ENCODE data around the gene EMC9. TPM values are rescaled to one million over a fixed set of nuclear protein-coding genes. Genes with fewer than 3 reads are reported as not detected.
A peak's percentile ranks its signal among the peaks of the same experiment; 100 is the strongest.

Gene EMC9
- polyA plus RNA-seq, 1 donor (not counting 4 experiments of a cell fraction or from before 2014, with no cell fraction given), result 11.0 TPM

DNA sequence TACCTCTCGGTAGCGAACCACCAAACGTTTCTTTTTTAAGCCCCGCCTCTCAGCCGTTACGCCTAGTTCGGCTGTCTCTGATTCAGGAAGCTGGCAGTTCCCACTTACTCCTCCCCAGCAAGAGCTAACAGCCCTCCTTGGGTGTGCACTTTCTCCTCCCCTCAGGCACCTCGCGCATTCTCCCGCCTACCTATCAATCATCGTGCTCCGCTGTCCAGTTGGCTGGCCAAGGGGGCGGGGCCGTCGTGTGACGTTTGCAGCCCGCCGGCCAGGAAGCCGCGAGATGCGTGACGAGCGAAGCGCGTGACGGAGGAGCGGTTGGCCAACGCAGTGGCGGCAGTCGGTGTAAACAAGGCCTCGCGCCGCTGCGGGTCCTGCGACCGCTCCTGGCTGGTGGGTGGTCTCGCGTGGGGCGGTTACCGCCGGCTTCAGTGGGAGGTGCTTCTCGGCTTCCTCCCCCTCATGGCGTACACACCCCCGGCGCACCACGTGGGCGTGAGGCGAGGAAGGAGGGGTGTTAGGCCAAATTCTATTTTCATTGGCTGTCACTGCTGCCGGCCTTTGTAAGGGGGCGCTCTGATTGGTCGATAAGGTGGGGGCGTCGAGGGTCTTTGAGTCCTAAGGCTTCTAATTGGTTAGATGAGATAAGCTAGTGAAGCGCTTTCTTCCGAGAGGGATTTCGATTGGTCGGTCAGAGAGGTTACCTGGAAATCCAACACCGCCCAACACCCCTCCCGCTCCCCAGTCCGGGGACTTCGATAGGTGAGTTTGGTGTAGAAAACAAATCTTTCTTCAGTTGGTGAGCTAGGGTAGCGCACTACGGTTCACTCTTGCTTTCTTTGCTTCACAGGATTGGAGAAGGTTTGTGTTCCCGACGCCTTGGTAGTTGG is 26.6 kb downstream of the EMC9 start, which contains the start of the genes DCAF11 and NRL:
Gene DCAF11, plus strand, starts transcription at position 246 of the 890 bp plus-strand sequence. CDS start 818 bp downstream, outside the sequence.
Gene NRL, minus strand, starts transcription at position 418 of the 890 bp plus-strand sequence. CDS start 32,101 bp downstream, outside the sequence.
- TF ChIP-seq, protein P1, sequence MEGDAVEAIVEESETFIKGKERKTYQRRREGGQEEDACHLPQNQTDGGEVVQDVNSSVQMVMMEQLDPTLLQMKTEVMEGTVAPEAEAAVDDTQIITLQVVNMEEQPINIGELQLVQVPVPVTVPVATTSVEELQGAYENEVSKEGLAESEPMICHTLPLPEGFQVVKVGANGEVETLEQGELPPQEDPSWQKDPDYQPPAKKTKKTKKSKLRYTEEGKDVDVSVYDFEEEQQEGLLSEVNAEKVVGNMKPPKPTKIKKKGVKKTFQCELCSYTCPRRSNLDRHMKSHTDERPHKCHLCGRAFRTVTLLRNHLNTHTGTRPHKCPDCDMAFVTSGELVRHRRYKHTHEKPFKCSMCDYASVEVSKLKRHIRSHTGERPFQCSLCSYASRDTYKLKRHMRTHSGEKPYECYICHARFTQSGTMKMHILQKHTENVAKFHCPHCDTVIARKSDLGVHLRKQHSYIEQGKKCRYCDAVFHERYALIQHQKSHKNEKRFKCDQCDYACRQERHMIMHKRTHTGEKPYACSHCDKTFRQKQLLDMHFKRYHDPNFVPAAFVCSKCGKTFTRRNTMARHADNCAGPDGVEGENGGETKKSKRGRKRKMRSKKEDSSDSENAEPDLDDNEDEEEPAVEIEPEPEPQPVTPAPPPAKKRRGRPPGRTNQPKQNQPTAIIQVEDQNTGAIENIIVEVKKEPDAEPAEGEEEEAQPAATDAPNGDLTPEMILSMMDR (optimal IDR thresholded peaks at IDR 0.05 in 1 of 3, IDR thresholded peaks at IDR 0.05 in 1 of 3, conservative IDR thresholded peaks at IDR 0.05 in 1 of 3; ENCODE audit: extremely low read depth in 1 of 3, insufficient read depth in 2 of 3, low read length in 3 of 3), result no peak
- TF ChIP-seq EZH2 (IDR thresholded peaks at IDR 0.05; ENCODE audit: low read length), result no peak
- dilution Hi-C loops (cut with MboI; ENCODE audit: extremely low pct_ligation_motif_present, low sequenced_read_pairs), result no loop called here
- H3K9me1 ChIP-seq (ENCODE audit: control insufficient read depth, extremely low read depth, insufficient read depth, low read length), result no peaks in the 10 kb centered on the region
- no peaks in the 10 kb centered on the region for H3K79me2 ChIP-seq (ENCODE audit: control insufficient read depth, insufficient read depth, low read length)
- H3K9me3 ChIP-seq (ENCODE audit: control insufficient read depth, low read depth, low read length), result no peaks in the 10 kb centered on the region
- H3K27ac ChIP-seq (ENCODE audit: control insufficient read depth, insufficient read depth, low read length), result peak within 1 kb of the TSS; percentile 97
- H3K4me3 ChIP-seq (ENCODE audit: control insufficient read depth in 2 of 3, extremely low read depth in 1 of 3, insufficient read depth in 2 of 3, low read depth in 1 of 3, low read length in 3 of 3), result peak within 1 kb of the TSS; percentile 68 to 84 (median 74)
- peak; percentile 77 for FAIRE-seq
- peaks cover 15% of the 10 kb centered on the region for H3K4me1 ChIP-seq (ENCODE audit: control insufficient read depth, extremely low read depth, insufficient read depth, low read length)
- H3K36me3 ChIP-seq (ENCODE audit: control insufficient read depth in 2 of 2, extremely low read depth in 1 of 2, insufficient read depth in 2 of 2, low read length in 2 of 2), result peaks cover 12 to 23% of the 10 kb centered on the region in 2 experiments
- peak within 1 kb of the TSS; percentile 87 for H2AFZ ChIP-seq (ENCODE audit: control insufficient read depth, low read length)
- no peaks in the 10 kb centered on the region for H3K27me3 ChIP-seq (ENCODE audit: control insufficient read depth, extremely low read depth, insufficient read depth, low read length)
- H4K20me1 ChIP-seq (ENCODE audit: control insufficient read depth, extremely low read depth, insufficient read depth, low read length), result no peaks in the 10 kb centered on the region
- peak; percentile 98 for DNase-seq (ENCODE audit: low read depth, low spot score)
- peak within 1 kb of the TSS; percentile 90 for H3K9ac ChIP-seq (ENCODE audit: control insufficient read depth, extremely low read depth, insufficient read depth, low read length)
- peak within 1 kb of the TSS; percentile 71 for H3K4me2 ChIP-seq (ENCODE audit: control insufficient read depth, extremely low read depth, insufficient read depth, low read depth, low read length)

DNA sequence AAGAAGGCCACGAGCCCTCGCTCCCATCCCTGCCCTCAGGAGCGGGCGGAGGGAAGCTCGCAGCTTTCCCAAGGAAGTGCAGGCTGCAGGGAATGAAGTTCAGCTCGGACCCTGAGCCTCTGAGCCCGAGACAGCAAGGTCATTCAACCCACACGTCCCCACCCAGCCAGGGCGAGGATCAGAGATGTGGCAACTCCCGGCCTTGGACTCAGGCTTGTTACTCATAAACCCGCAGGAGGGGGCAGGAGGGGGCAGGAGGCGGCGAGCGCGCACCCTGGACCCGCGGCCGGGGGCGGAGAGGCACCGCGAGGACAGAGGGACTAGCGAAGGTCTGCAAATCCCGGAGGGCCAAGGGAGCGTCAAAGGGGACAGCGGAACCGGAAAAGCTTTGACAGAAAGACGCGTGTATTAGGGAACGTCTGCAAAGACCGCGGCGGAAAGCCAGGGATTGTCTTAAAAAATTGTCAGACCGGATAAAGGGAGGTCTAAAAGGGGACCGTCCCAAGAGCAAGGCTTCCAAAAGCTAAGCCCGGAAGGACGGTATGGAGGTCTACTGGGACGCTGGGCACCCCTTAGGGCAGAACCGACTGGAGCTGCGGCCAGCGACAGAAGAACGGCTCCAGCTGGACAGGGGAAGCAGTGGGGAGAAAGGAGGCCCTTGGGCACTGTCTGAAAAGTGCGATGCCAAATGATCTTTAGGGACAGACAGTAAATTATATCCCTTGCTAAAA is 27.4 kb downstream of the EMC9 start:
- Histone ChIP-seq H4K20me1 (ENCODE audit: control insufficient read depth, extremely low read depth, insufficient read depth, low read length) (no peaks in the 10 kb centered on the region), H3K36me3 (ENCODE audit: control insufficient read depth in 2 of 2, extremely low read depth in 1 of 2, insufficient read depth in 2 of 2, low read length in 2 of 2) (peaks cover 5 to 16% of the 10 kb centered on the region in 2 experiments), H3K79me2 (ENCODE audit: control insufficient read depth, insufficient read depth, low read length) (no peaks in the 10 kb centered on the region), H3K4me3 (ENCODE audit: control insufficient read depth in 2 of 3, extremely low read depth in 1 of 3, insufficient read depth in 2 of 3, low read depth in 1 of 3, low read length in 3 of 3) (peak overlapping the region; percentile 67 to 84 (median 68)), H3K9ac (ENCODE audit: control insufficient read depth, extremely low read depth, insufficient read depth, low read length) (peak overlapping the region; percentile 90), H3K27me3 (ENCODE audit: control insufficient read depth, extremely low read depth, insufficient read depth, low read length) (no peaks in the 10 kb centered on the region), H3K4me1 (ENCODE audit: control insufficient read depth, extremely low read depth, insufficient read depth, low read length) (peaks cover 17% of the 10 kb centered on the region), H3K9me1 (ENCODE audit: control insufficient read depth, extremely low read depth, insufficient read depth, low read length) (no peaks in the 10 kb centered on the region), H3K27ac (ENCODE audit: control insufficient read depth, insufficient read depth, low read length) (peak overlapping the region; percentile 97), H3K4me2 (ENCODE audit: control insufficient read depth, extremely low read depth, insufficient read depth, low read depth, low read length) (peak overlapping the region; percentile 71), H3K9me3 (ENCODE audit: control insufficient read depth, low read depth, low read length) (no peaks in the 10 kb centered on the region), H2AFZ (ENCODE audit: control insufficient read depth, low read length) (peak overlapping the region; percentile 72)
- no peak for TF ChIP-seq EZH2 (IDR thresholded peaks at IDR 0.05; ENCODE audit: low read length)
- TF ChIP-seq, protein P1 (optimal IDR thresholded peaks at IDR 0.05 in 1 of 3, IDR thresholded peaks at IDR 0.05 in 1 of 3, conservative IDR thresholded peaks at IDR 0.05 in 1 of 3; ENCODE audit: extremely low read depth in 1 of 3, insufficient read depth in 2 of 3, low read length in 3 of 3), result no peak
- peak; percentile 44 for DNase-seq (ENCODE audit: low read depth, low spot score)
- no peak for FAIRE-seq
- dilution Hi-C loops (cut with MboI; ENCODE audit: extremely low pct_ligation_motif_present, low sequenced_read_pairs), result no loop called here
